B cell (primary cell): ENCODE data around the gene NUP62. TPM values are rescaled to one million over a fixed set of nuclear protein-coding genes. Genes with fewer than 3 reads are reported as not detected.
A peak's percentile ranks its signal among the peaks of the same experiment; 100 is the strongest.

Experiments used
- ATAC-seq: fragments of 200-7000 bp; cut with Tn5 transposase; one replicate; pipeline ENCODE4 v1.10.0; 2021; ENCODE audit warnings: low read depth, mild to moderate bottlenecking, moderate number of reproducible peaks, moderate library complexity
- CTCF ChIA-PET: fragments of 350-600 bp; sonication (Branson Sonifier 250); formaldehyde crosslinking; loops from one replicate; lab custom pipeline; 2021; ENCODE audit warnings: antibody characterized with exemption, inconsistent platforms; lab: Charles Lee
- POLR2A ChIA-PET: fragments of 350-600 bp; sonication (Branson Sonifier 250); formaldehyde crosslinking; loops from one replicate; lab custom pipeline; 2021; ENCODE audit warnings: antibody characterized with exemption; lab: Charles Lee
- DNase-seq: peaks from one replicate; pipeline ENCODE4 v3.0.0; 2013
- H2AFZ ChIP-seq: 2 replicates; pipeline ENCODE4 v1.6.1; 2012; ENCODE audit warnings: mild to moderate bottlenecking, low read depth, low read length; ENCODE audit not compliant: insufficient read depth, poor library complexity, severe bottlenecking
- H3K27ac ChIP-seq, 2 donors: 1 replicate in 1 of 2; 2 replicates in 1 of 2; pipeline ENCODE4 v1.5.1; 2012 to 2013; ENCODE audit warnings: low read length in 2 of 2, mild to moderate bottlenecking in 2 of 2, moderate library complexity in 1 of 2
- H3K27me3 ChIP-seq, 4 experiments: fragments of 200-600 bp in 1 of 4; sonication (generic) in 1 of 4; replicated peaks in 1 of 4; 1 replicate in 2 of 4; 2 replicates in 2 of 4; pipeline versions ENCODE4 v1.6.1 to v1.7.0; 2013 to 2016; ENCODE audit warnings: low read length in 3 of 4, mild to moderate bottlenecking in 2 of 4, mixed read lengths in 1 of 4, moderate library complexity in 1 of 4; ENCODE audit not compliant: insufficient read depth in 4 of 4, control insufficient read depth in 3 of 4; ENCODE audit errors: control extremely low read depth in 1 of 4
- H3K36me3 ChIP-seq, 2 experiments: replicated peaks in 1 of 2; 1 replicate in 1 of 2; 2 replicates in 1 of 2; pipeline versions ENCODE4 v1.6.1 to v1.7.1; 2013; ENCODE audit warnings: low read length in 1 of 2; ENCODE audit not compliant: insufficient read depth in 2 of 2, control insufficient read depth in 1 of 2; ENCODE audit errors: control extremely low read depth in 1 of 2, extremely low read depth in 1 of 2
- H3K4me1 ChIP-seq, 2 donors: fragments of 200-600 bp in 1 of 2; sonication (generic) in 1 of 2; 1 replicate in 1 of 2; 2 replicates in 1 of 2; pipeline versions ENCODE4 v1.5.1 to v1.6.1; 2013 to 2017; ENCODE audit warnings: low read length in 2 of 2; ENCODE audit not compliant: control insufficient read depth in 2 of 2, insufficient read depth in 2 of 2
- H3K4me2 ChIP-seq: replicated peaks from 2 replicates; pipeline ENCODE3; 2012; ENCODE audit warnings: mild to moderate bottlenecking, low read depth, low read length; ENCODE audit not compliant: poor library complexity, severe bottlenecking
- H3K4me3 ChIP-seq, 5 experiments: fragments of 200-600 bp in 1 of 5; sonication (generic) in 1 of 5; 1 replicate in 3 of 5; 2 replicates in 2 of 5; pipeline versions ENCODE4 v1.5.1 to v1.7.0; 2011 to 2016; ENCODE audit warnings: low read length in 4 of 5, mild to moderate bottlenecking in 4 of 5, low read depth in 2 of 5, control low read depth in 1 of 5, moderate library complexity in 1 of 5; ENCODE audit not compliant: insufficient read depth in 1 of 5; ENCODE audit errors: control extremely low read depth in 1 of 5, extremely low read depth in 1 of 5
- H3K79me2 ChIP-seq: fragments of 200-600 bp; sonication (generic); one replicate; pipeline ENCODE4 v1.6.0; 2016; ENCODE audit warnings: low read length; ENCODE audit not compliant: control insufficient read depth, insufficient read depth
- H3K9ac ChIP-seq: fragments of 200-600 bp; sonication (generic); 2 replicates; pipeline ENCODE4 v1.6.1; 2017; ENCODE audit warnings: mild to moderate bottlenecking, low read length, moderate library complexity
- H3K9me3 ChIP-seq, 3 donors: one replicate each; pipeline versions ENCODE4 v1.6.1 to v1.7.1; 2013; ENCODE audit warnings: low read length in 2 of 3; ENCODE audit not compliant: control insufficient read depth in 2 of 3, insufficient read depth in 1 of 3; ENCODE audit errors: control extremely low read depth in 1 of 3
- H4K20me1 ChIP-seq: 2 replicates; pipeline ENCODE4 v1.6.0; 2012; ENCODE audit warnings: mild to moderate bottlenecking, low read length; ENCODE audit not compliant: insufficient read depth, control insufficient read depth, poor library complexity, severe bottlenecking
- H3K27ac Mint-ChIP-seq: one replicate; pipeline ENCODE4 v1.8.0; 2021; ENCODE audit warnings: mixed read lengths
- H3K27me3 Mint-ChIP-seq: one replicate; pipeline ENCODE4 v1.8.0; 2021; ENCODE audit warnings: mixed read lengths
- H3K4me1 Mint-ChIP-seq: one replicate; pipeline ENCODE4 v1.8.0; 2021; ENCODE audit warnings: mixed read lengths
- H3K4me3 Mint-ChIP-seq: one replicate; pipeline ENCODE4 v1.8.0; 2021; ENCODE audit warnings: mixed read lengths
- H3K9me3 Mint-ChIP-seq: one replicate; pipeline ENCODE4 v1.8.0; 2022; ENCODE audit warnings: mixed read lengths; ENCODE audit not compliant: insufficient read depth
- EZH2 ChIP-seq: IDR thresholded peaks from 2 replicates; pipeline ENCODE4 v1.6.1; 2012; ENCODE audit warnings: borderline replicate concordance, low read depth, mild to moderate bottlenecking, moderate library complexity, low read length; ENCODE audit not compliant: insufficient read depth, poor library complexity, severe bottlenecking
- WGBS: methylation state at CpG from one replicate; pipeline ENCODE4 v1.1.5; 2013; ENCODE audit warnings: missing lambda C conversion rate; ENCODE audit not compliant: insufficient coverage; 5-methylcytosine and 5-hydroxymethylcytosine counted together
- intact Hi-C: fragments of 100-400 bp; cut with micrococcal nuclease; formaldehyde crosslinking; loops from one replicate; pipeline ENCODE4 v1.10.0; 2022
- polyA plus RNA-seq: library from polyadenylated mRNA; depleted of rRNA; stranded (reverse); fragments of >200 nt; gene quantifications from 2 replicates; pipeline ENCODE4 v1.2.3, GENCODE V29; 2012
- total RNA-seq, 2 donors: library from RNA; stranded (reverse); fragments of 120-200 nt in 1 of 2; gene quantifications; 1 replicate in 1 of 2; 2 replicates in 1 of 2; pipeline versions ENCODE4 v1.2.3 to v1.2.4, GENCODE V29; 2013 to 2022
- TF ChIP-seq, protein P1 (sequence below): fragments of 200-600 bp; IDR thresholded peaks from one replicate; pipeline ENCODE4 v1.8.0; 2022; ENCODE audit warnings: antibody characterized with exemption, mild to moderate bottlenecking

Gene NUP62
- total and polyA plus RNA-seq, 2 donors (not counting 1 experiment from before 2014, with no cell fraction given) = 25.2 to 75.7 TPM

GRCh38 chr19:49916839-49917733 is 12.2 kb downstream of the NUP62 start:
- peaks cover 0 to 3% (median 0%) of the 10 kb centered on the region in 3 donors for H3K9me3 ChIP-seq
- intact Hi-C loops = no loop called here
- H3K27ac ChIP-seq = peak overlapping the region; percentile 34 to 50
- no peaks in the 10 kb centered on the region for H3K27me3 ChIP-seq
- H3K4me2 ChIP-seq = peak overlapping the region; percentile 27
- peak; percentile 67 for ATAC-seq
- H3K9me3 Mint-ChIP-seq = no peaks in the 10 kb centered on the region
- peak overlapping the region; percentile 95 for H3K27ac Mint-ChIP-seq
- no peak for DNase-seq
- no peaks in the 10 kb centered on the region for H3K27me3 Mint-ChIP-seq
- TF ChIP-seq, protein P1, sequence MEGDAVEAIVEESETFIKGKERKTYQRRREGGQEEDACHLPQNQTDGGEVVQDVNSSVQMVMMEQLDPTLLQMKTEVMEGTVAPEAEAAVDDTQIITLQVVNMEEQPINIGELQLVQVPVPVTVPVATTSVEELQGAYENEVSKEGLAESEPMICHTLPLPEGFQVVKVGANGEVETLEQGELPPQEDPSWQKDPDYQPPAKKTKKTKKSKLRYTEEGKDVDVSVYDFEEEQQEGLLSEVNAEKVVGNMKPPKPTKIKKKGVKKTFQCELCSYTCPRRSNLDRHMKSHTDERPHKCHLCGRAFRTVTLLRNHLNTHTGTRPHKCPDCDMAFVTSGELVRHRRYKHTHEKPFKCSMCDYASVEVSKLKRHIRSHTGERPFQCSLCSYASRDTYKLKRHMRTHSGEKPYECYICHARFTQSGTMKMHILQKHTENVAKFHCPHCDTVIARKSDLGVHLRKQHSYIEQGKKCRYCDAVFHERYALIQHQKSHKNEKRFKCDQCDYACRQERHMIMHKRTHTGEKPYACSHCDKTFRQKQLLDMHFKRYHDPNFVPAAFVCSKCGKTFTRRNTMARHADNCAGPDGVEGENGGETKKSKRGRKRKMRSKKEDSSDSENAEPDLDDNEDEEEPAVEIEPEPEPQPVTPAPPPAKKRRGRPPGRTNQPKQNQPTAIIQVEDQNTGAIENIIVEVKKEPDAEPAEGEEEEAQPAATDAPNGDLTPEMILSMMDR = peak; percentile 47
- TF ChIP-seq EZH2 = no peak
- peaks cover 0 to 56% of the 10 kb centered on the region in 2 experiments for H3K36me3 ChIP-seq
- H3K4me3 Mint-ChIP-seq = peak overlapping the region; percentile 88
- POLR2A ChIA-PET = interaction anchor here (1.0 to 4.9 kb wide), 4 partner anchors 9 to 24 kb away, joined by 3 to 28 read pairs (median 4); partner anchors contain the start of genes ATF5 and NUP62
- no peak overlapping the region for H3K4me3 ChIP-seq
- H3K9ac ChIP-seq = no peak overlapping the region
- H3K4me1 ChIP-seq = peaks cover 0 to 6% of the 10 kb centered on the region in 2 donors
- 66% methylated on average over 14 of the region's 21 CpGs for WGBS
- H3K79me2 ChIP-seq = peaks cover 75% of the 10 kb centered on the region
- H4K20me1 ChIP-seq = peaks cover 55% of the 10 kb centered on the region
- peaks cover 54% of the 10 kb centered on the region for H3K4me1 Mint-ChIP-seq
- no peak overlapping the region for H2AFZ ChIP-seq
- CTCF ChIA-PET = interaction anchor here (0.6 to 3.4 kb wide), 13 partner anchors 10 to 695 kb away, joined by 3 to 17 read pairs (median 5); partner anchors contain the start of genes ATF5, IL4I1 and NUP62
